Measurements from ENCODE around the gene RSPO1. TPM values are rescaled to one million over a fixed set of nuclear protein-coding genes. Genes with fewer than 3 reads are reported as not detected.

RSPO1 gene
- total and polyA plus RNA-seq, 7 donors = 0.41 to 2.2 (median 0.82) TPM

GRCh38 chr1:37671261-37671660 is 36.6 kb upstream of the RSPO1 start:
- Histone ChIP-seq H3K27me3 (peaks cover 0 to 40% (median 16%) of the 10 kb centered on the region in 3 donors), H3K27ac (no peak overlapping the region), H3K4me3 (no peak overlapping the region), H3K36me3 (no peaks in the 10 kb centered on the region), H3K9me3 (no peaks in the 10 kb centered on the region), H3K4me1 (peaks cover 0 to 26% (median 25%) of the 10 kb centered on the region in 4 donors)
- intact Hi-C loops (cut with DNase I) = no loop called here
- 76% methylated on average over 6 of the region's 6 CpGs for WGBS, 2 donors
- DNase-seq = no peak
- TF ChIP-seq POLR2A (IDR thresholded peaks at IDR 0.05) = no peak
- TF ChIP-seq, protein P1, sequence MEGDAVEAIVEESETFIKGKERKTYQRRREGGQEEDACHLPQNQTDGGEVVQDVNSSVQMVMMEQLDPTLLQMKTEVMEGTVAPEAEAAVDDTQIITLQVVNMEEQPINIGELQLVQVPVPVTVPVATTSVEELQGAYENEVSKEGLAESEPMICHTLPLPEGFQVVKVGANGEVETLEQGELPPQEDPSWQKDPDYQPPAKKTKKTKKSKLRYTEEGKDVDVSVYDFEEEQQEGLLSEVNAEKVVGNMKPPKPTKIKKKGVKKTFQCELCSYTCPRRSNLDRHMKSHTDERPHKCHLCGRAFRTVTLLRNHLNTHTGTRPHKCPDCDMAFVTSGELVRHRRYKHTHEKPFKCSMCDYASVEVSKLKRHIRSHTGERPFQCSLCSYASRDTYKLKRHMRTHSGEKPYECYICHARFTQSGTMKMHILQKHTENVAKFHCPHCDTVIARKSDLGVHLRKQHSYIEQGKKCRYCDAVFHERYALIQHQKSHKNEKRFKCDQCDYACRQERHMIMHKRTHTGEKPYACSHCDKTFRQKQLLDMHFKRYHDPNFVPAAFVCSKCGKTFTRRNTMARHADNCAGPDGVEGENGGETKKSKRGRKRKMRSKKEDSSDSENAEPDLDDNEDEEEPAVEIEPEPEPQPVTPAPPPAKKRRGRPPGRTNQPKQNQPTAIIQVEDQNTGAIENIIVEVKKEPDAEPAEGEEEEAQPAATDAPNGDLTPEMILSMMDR (IDR thresholded peaks at IDR 0.05) = no peak
- no peak for TF ChIP-seq EP300 (IDR thresholded peaks at IDR 0.05)
- TF ChIP-seq POLR2AphosphoS5 (IDR thresholded peaks at IDR 0.05) = no peak

DNA sequence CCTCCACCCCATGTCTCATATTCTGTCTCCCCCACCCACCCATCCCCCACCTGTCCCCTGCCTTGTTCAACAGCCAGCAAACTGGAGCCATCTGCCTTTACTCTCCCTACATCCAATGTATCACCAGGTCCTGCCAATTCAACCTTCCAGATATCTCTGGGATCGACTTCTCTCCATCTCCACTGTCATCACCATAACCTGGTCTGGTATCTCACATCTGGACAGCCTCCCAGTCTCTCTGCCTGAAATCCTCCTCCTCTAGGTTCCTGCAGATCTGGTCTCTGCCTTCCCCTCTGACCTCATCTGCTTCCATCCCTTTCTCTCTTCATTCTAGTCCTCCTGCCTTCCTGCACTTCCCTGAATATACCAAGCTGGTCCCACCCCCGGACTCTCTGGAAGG is 35.4 kb upstream of the RSPO1 start:
- intact Hi-C loops (cut with DNase I) = no loop called here
- Histone ChIP-seq H3K36me3 (no peaks in the 10 kb centered on the region), H3K9me3 (no peaks in the 10 kb centered on the region), H3K4me3 (no peak overlapping the region), H3K4me1 (peaks cover 0 to 16% (median 14%) of the 10 kb centered on the region in 4 donors), H3K27me3 (peaks cover 0 to 40% (median 16%) of the 10 kb centered on the region in 3 donors), H3K27ac (no peak overlapping the region)
- DNase-seq = no peak
- no peak for TF ChIP-seq POLR2AphosphoS5 (IDR thresholded peaks at IDR 0.05)
- no peak for TF ChIP-seq EP300 (IDR thresholded peaks at IDR 0.05)
- no peak for TF ChIP-seq POLR2A (IDR thresholded peaks at IDR 0.05)
- TF ChIP-seq, protein P1 (IDR thresholded peaks at IDR 0.05) = no peak
- WGBS, 2 donors = 64 to 82% methylated on average over 2 of the region's 2 CpGs

DNA sequence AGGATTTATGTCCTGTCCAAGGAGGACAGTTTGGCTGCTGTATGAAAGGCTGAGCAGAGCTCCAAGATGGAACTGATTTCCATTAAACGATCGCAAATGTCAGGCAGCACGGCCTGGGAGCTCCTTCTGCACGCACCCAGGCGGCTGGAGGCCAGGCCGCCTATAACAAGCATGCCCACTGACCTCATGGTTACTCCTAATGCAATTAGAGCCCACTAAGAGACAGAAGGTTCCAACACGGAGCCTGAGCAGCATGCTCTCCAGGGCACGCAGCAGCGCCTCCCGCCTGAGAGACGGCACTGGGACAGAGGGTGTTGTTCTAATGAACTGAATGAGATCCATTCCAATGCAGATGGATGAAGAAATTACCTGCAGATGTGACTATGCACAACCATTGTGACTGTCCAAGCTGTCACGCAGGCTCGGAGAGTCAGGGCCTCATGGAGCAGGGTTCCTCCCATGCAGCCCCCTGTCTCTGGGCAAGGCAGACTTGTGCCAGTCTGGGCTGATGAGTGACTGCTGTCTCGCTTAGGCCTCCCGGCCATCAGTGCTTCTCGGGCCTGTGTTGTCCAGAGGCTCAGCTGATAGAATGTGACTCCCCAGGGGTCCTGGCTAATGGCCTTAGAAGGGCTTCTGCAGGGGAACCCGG is 32.5 kb upstream of the RSPO1 start:
- Histone ChIP-seq H3K9me3 (no peaks in the 10 kb centered on the region), H3K4me3 (no peak overlapping the region), H3K27ac (peak overlapping the region in 1 of 4 donors; percentile 25), H3K27me3 (peaks cover 0 to 31% (median 16%) of the 10 kb centered on the region in 3 donors), H3K4me1 (peaks cover 0 to 14% (median 14%) of the 10 kb centered on the region in 4 donors), H3K36me3 (no peaks in the 10 kb centered on the region)
- 71 to 75% methylated on average over 17 of the region's 17 CpGs for WGBS, 2 donors
- intact Hi-C loops (cut with DNase I) = loop anchor here (5.0 kb wide), 1 partner anchor 45 kb away; no protein-coding TSS in a partner anchor
- TF ChIP-seq POLR2AphosphoS5 (IDR thresholded peaks at IDR 0.05) = peak in 3 of 4 donors; percentile 44 to 56 (median 46)
- no peak for TF ChIP-seq EP300 (IDR thresholded peaks at IDR 0.05)
- TF ChIP-seq, protein P1 (IDR thresholded peaks at IDR 0.05) = no peak
- TF ChIP-seq POLR2A (IDR thresholded peaks at IDR 0.05) = no peak
- DNase-seq = no peak

DNA sequence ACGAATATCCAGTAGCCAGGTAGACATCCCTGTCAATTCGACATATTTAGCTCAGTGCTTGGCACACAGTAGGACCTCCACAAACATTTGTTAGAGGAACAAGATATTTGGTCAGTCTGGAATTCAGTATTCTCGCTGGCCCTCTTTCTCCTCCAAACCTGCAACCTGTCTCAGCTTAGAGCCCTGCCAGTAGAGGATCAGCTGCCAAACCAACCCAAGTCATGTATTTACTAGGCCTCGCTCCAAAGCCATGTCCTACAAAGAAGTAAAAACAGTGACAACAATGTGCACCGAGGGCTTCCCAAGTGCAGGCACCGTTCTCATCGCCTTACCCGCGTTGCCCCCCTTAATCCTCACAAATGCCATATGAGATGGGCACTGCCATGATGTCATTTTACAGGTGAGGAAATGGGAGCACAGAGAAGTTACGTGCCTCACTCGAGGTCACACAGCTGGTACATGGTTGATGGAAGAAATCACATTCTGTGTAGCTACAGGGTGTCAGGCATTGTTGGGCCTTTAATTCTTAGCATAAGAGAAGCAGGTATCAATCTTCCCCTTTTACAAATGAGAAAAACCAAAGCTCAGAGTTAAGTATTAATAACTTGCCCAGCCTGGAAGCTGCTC is 31.7 kb upstream of the RSPO1 start:
- peaks cover 0 to 24% (median 11%) of the 10 kb centered on the region in 3 donors for H3K27me3 ChIP-seq
- peaks cover 0 to 14% (median 14%) of the 10 kb centered on the region in 4 donors for H3K4me1 ChIP-seq
- WGBS, 2 donors = 84 to 87% methylated on average over 11 of the region's 11 CpGs
- no peak for DNase-seq
- no peak overlapping the region for H3K4me3 ChIP-seq
- no peaks in the 10 kb centered on the region for H3K9me3 ChIP-seq
- intact Hi-C loops (cut with DNase I) = loop anchor here (5.0 kb wide), 1 partner anchor 44 kb away; no protein-coding TSS in a partner anchor
- H3K27ac ChIP-seq = peak overlapping the region in 1 of 4 donors; percentile 25
- no peaks in the 10 kb centered on the region for H3K36me3 ChIP-seq
- TF ChIP-seq, protein P1 (IDR thresholded peaks at IDR 0.05) = no peak
